Measurements from ENCODE around the gene KIF27.
"Not testable (repeated sequence)": the region's sequence is repeated elsewhere in the genome, so short reads cannot be mapped to it uniquely, and the experiment has no call there.

- TF ChIP-seq CTCF (conservative IDR thresholded peaks at IDR 0.05; ENCODE audit: low read depth, low read length); RFX5 (IDR thresholded peaks at IDR 0.05; ENCODE audit: low read depth, low read length); BHLHE40 (IDR thresholded peaks at IDR 0.05; ENCODE audit: low read depth, low read length); POLR2A (IDR thresholded peaks at IDR 0.05; ENCODE audit: low read depth, low read length); CEBPB (IDR thresholded peaks at IDR 0.05; ENCODE audit: low read depth, low read length); SMC3 (IDR thresholded peaks at IDR 0.05; ENCODE audit: low read depth, low read length); MXI1 (IDR thresholded peaks at IDR 0.05; ENCODE audit: borderline replicate concordance, low read depth, low read length); CHD1 (IDR thresholded peaks at IDR 0.05; ENCODE audit: low read depth, low read length); RCOR1 (IDR thresholded peaks at IDR 0.05; ENCODE audit: insufficient replicate concordance, low read length); FOS (IDR thresholded peaks at IDR 0.05; ENCODE audit: low read depth, low read length); ELK1 (IDR thresholded peaks at IDR 0.05; ENCODE audit: borderline replicate concordance, low read depth, low read length); NFE2L2 (IDR thresholded peaks at IDR 0.05; ENCODE audit: low read depth, low read length); MAFK (IDR thresholded peaks at IDR 0.05; ENCODE audit: low read depth, low read length): not testable (repeated sequence)
Measured at GRCh38 chr9:83849895-83850294, 71.3 kb downstream of the KIF27 start.
